Stimulated activated CD4-positive, alpha-beta T cell treated with anti-CD3 and anti-CD28 coated beads, Interleukin-12 subunit alpha, Interleukin-12 subunit beta, amount 100 ng/mL, for 24 hours (primary cell): ENCODE results near the gene UBE2B.
A peak's percentile ranks its signal among the peaks of the same experiment; 100 is the strongest.
"Not testable (repeated sequence)": the region's sequence is repeated elsewhere in the genome, so short reads cannot be mapped to it uniquely, and the experiment has no call there.

ENCODE experiments used
- DNase-seq, 2 experiments: peaks; one replicate each; pipeline ENCODE4 v3.0.0-alpha.2; 2020; ENCODE audit warnings: low read depth in 2 of 2

UBE2B gene

GRCh38 chr5:134370871-134371833, at the start of gene UBE2B:
Gene UBE2B, plus strand, starts transcription at chr5:134371569. Its CDS starts 27 bp downstream, at chr5:134371596.
- peak; percentile 89 to 95 for DNase-seq

- DNase-seq, result no peak
These were observed 44.0 kb upstream of the UBE2B start for GRCh38 chr5:134327327-134327726.

- no peak for DNase-seq
These were observed 42.8 kb upstream of the UBE2B start for GRCh38 chr5:134328619-134329018.

- DNase-seq, result not testable (repeated sequence)
These were observed 34.5 kb upstream of the UBE2B start for GRCh38 chr5:134336833-134337232.

GRCh38 chr5:134343500-134343899, 27.9 kb upstream of the UBE2B start:
- not testable (repeated sequence) for DNase-seq

- not testable (repeated sequence) for DNase-seq
These were observed 25.9 kb upstream of the UBE2B start for GRCh38 chr5:134345476-134345875.

- DNase-seq, result no peak
These were observed 25.4 kb upstream of the UBE2B start for GRCh38 chr5:134345996-134346395.

- no peak for DNase-seq
These were observed 21.9 kb upstream of the UBE2B start for GRCh38 chr5:134349463-134349862.

GRCh38 chr5:134355681-134356080, 15.7 kb upstream of the UBE2B start:
- DNase-seq, result no peak

GRCh38 chr5:134365604-134366003, 5.8 kb upstream of the UBE2B start:
- no peak for DNase-seq

GRCh38 chr5:134370311-134370870, 978 bp upstream of the UBE2B start:
- no peak for DNase-seq

- DNase-seq, result peak in 1 of 2 experiments; percentile 31
These were observed 518 bp downstream of the UBE2B start for GRCh38 chr5:134371834-134372340.

GRCh38 chr5:134373633-134374032, 2.3 kb downstream of the UBE2B start:
- not testable (repeated sequence) for DNase-seq

GRCh38 chr5:134374232-134374631, 2.9 kb downstream of the UBE2B start:
- DNase-seq, result no peak

GRCh38 chr5:134380346-134380745, 9.0 kb downstream of the UBE2B start:
- DNase-seq, result no peak

- not testable (repeated sequence) for DNase-seq
These were observed 10.8 kb downstream of the UBE2B start for GRCh38 chr5:134382204-134382603.

- DNase-seq, result no peak
These were observed 12.8 kb downstream of the UBE2B start for GRCh38 chr5:134383980-134384697.

GRCh38 chr5:134387443-134387842, 16.1 kb downstream of the UBE2B start:
- DNase-seq, result no peak

- no peak for DNase-seq
These were observed 20.9 kb downstream of the UBE2B start for GRCh38 chr5:134392301-134392700.

- no peak for DNase-seq
These were observed 23.6 kb downstream of the UBE2B start for GRCh38 chr5:134394932-134395331.

- no peak for DNase-seq
These were observed 24.9 kb downstream of the UBE2B start for GRCh38 chr5:134396274-134396673.

GRCh38 chr5:134397196-134397595, 25.8 kb downstream of the UBE2B start:
- no peak for DNase-seq
